CD14-positive monocyte (primary cell): ENCODE data around the gene ZBED4. TPM values are rescaled to one million over a fixed set of nuclear protein-coding genes. Genes with fewer than 3 reads are reported as not detected.

ENCODE experiments used
- DNase-seq, 3 donors: peaks; one replicate each; pipeline ENCODE4 v3.0.0-alpha.2; 2011 to 2022
- H2AFZ ChIP-seq: 2 replicates; pipeline ENCODE4 v1.6.0; 2012; ENCODE audit warnings: mild to moderate bottlenecking, low read depth, low read length, inconsistent platforms; ENCODE audit not compliant: insufficient read depth, poor library complexity, severe bottlenecking
- H3K27ac ChIP-seq, 2 donors: 1 replicate in 1 of 2; 2 replicates in 1 of 2; pipeline ENCODE4 v1.5.1; 2012 to 2013; ENCODE audit warnings: low read length in 2 of 2, control low read depth in 1 of 2, inconsistent platforms in 1 of 2, low read depth in 1 of 2, mild to moderate bottlenecking in 1 of 2
- H3K27me3 ChIP-seq, 2 donors: one replicate each; pipeline versions ENCODE4 v1.6.0 to v1.6.1; 2011 to 2013; ENCODE audit warnings: low read length in 2 of 2; ENCODE audit not compliant: control insufficient read depth in 2 of 2, insufficient read depth in 2 of 2
- H3K36me3 ChIP-seq, 2 donors: replicated peaks in 1 of 2; 1 replicate in 1 of 2; 2 replicates in 1 of 2; pipeline versions ENCODE4 v1.5.1 to v1.6.1; 2012 to 2013; ENCODE audit warnings: low read length in 2 of 2, control low read depth in 1 of 2, inconsistent platforms in 1 of 2, mild to moderate bottlenecking in 1 of 2; ENCODE audit not compliant: insufficient read depth in 2 of 2, control insufficient read depth in 1 of 2
- H3K4me1 ChIP-seq, 2 donors: 1 replicate in 1 of 2; 2 replicates in 1 of 2; pipeline versions ENCODE4 v1.5.1 to v1.6.1; 2012 to 2013; ENCODE audit warnings: low read length in 2 of 2, control low read depth in 1 of 2, inconsistent platforms in 1 of 2, mild to moderate bottlenecking in 1 of 2, moderate library complexity in 1 of 2; ENCODE audit not compliant: insufficient read depth in 2 of 2, control insufficient read depth in 1 of 2
- H3K4me2 ChIP-seq: replicated peaks from 2 replicates; pipeline ENCODE3; 2012; ENCODE audit warnings: low read length, moderate library complexity, mild to moderate bottlenecking; ENCODE audit not compliant: poor library complexity, severe bottlenecking; ENCODE audit errors: extremely low read depth
- H3K4me3 ChIP-seq, 3 experiments: fragments of 200-600 bp in 1 of 3; sonication (generic) in 1 of 3; replicated peaks in 1 of 3; 1 replicate in 2 of 3; 2 replicates in 1 of 3; pipeline ENCODE4 v1.5.1; 2011 to 2013; ENCODE audit warnings: low read length in 3 of 3, mild to moderate bottlenecking in 3 of 3, control low read depth in 2 of 3, low read depth in 2 of 3, inconsistent platforms in 1 of 3, moderate library complexity in 1 of 3
- H3K79me2 ChIP-seq: 2 replicates; pipeline ENCODE4 v1.6.0; 2012; ENCODE audit warnings: mild to moderate bottlenecking, control low read depth, inconsistent platforms, low read length, moderate library complexity; ENCODE audit not compliant: insufficient read depth
- H3K9ac ChIP-seq: 2 replicates; pipeline ENCODE4 v1.6.0; 2017; ENCODE audit warnings: low read length, mild to moderate bottlenecking; ENCODE audit not compliant: insufficient read depth, poor library complexity, severe bottlenecking
- H3K9me3 ChIP-seq, 2 donors: replicated peaks in 1 of 2; 1 replicate in 1 of 2; 2 replicates in 1 of 2; pipeline versions ENCODE4 v1.5.1 to v1.6.1; 2012 to 2013; ENCODE audit warnings: low read length in 2 of 2, control low read depth in 1 of 2; ENCODE audit not compliant: control insufficient read depth in 1 of 2, insufficient read depth in 1 of 2
- H4K20me1 ChIP-seq: 2 replicates; pipeline ENCODE4 v1.6.0; 2012; ENCODE audit warnings: mild to moderate bottlenecking, low read length, control low read depth, moderate library complexity; ENCODE audit not compliant: insufficient read depth
- H3K27ac Mint-ChIP-seq, 7 donors: one replicate each; pipeline ENCODE4 v1.8.0; 2020; ENCODE audit warnings: mild to moderate bottlenecking in 7 of 7, mixed read lengths in 7 of 7, moderate library complexity in 6 of 7, inconsistent platforms in 2 of 7
- H3K27me3 Mint-ChIP-seq, 3 donors: one replicate each; pipeline ENCODE4 v1.8.0; 2021 to 2022; ENCODE audit warnings: low read depth in 3 of 3, mild to moderate bottlenecking in 3 of 3, mixed read lengths in 3 of 3, moderate library complexity in 3 of 3, inconsistent platforms in 1 of 3
- H3K36me3 Mint-ChIP-seq, 2 donors: one replicate each; pipeline ENCODE4 v1.8.0; 2020; ENCODE audit warnings: mixed read lengths in 2 of 2, inconsistent platforms in 1 of 2, mild to moderate bottlenecking in 1 of 2
- H3K4me1 Mint-ChIP-seq: one replicate; pipeline ENCODE4 v1.8.0; 2020; ENCODE audit warnings: mild to moderate bottlenecking, mixed read lengths
- H3K4me3 Mint-ChIP-seq, 2 donors: one replicate each; pipeline ENCODE4 v1.8.0; 2020; ENCODE audit warnings: mild to moderate bottlenecking in 2 of 2, mixed read lengths in 2 of 2, moderate library complexity in 1 of 2
- H3K9me3 Mint-ChIP-seq, 7 donors: one replicate each; pipeline ENCODE4 v1.8.0; 2020 to 2022; ENCODE audit warnings: mixed read lengths in 7 of 7, mild to moderate bottlenecking in 6 of 7, moderate library complexity in 6 of 7, inconsistent platforms in 2 of 7
- CTCF ChIP-seq: fragments of 200-600 bp; IDR thresholded peaks from one replicate; pipeline ENCODE4 v1.8.0; 2022; ENCODE audit warnings: antibody characterized with exemption, mild to moderate bottlenecking
- WGBS: methylation state at CpG from one replicate; pipeline ENCODE4 v1.1.5; 2013; ENCODE audit warnings: missing lambda C conversion rate; ENCODE audit not compliant: insufficient coverage; 5-methylcytosine and 5-hydroxymethylcytosine counted together
- intact Hi-C, 2 donors: fragments of 100-400 bp; cut with micrococcal nuclease; formaldehyde crosslinking; loops; one replicate each; pipeline versions ENCODE4 v1.15.0 to v1.15.1; 2023
- polyA plus RNA-seq, 3 donors: library from polyadenylated mRNA; depleted of rRNA in 1 of 3; unstranded in 2 of 3; stranded (reverse) in 1 of 3; fragments of 300-500 nt in 2 of 3; fragments of >200 nt in 1 of 3; fragmentation: Illumina TruSeq in 2 of 3; gene quantifications; 1 replicate in 2 of 3; 2 replicates in 1 of 3; pipeline ENCODE4 v1.2.3, GENCODE V29; 2012 to 2021

Gene ZBED4
- polyA plus RNA-seq, 3 donors: 3.8 to 8.2 (median 5.7) TPM

GRCh38 chr22:49928185-49928495 lies 74.5 kb downstream of the ZBED4 start:
- Histone ChIP-seq H3K27me3 (peaks cover 0 to 3% of the 10 kb centered on the region in 2 donors), H3K9ac (no peak overlapping the region), H3K9me3 (no peaks in the 10 kb centered on the region), H4K20me1 (peaks cover 5% of the 10 kb centered on the region), H3K36me3 (no peaks in the 10 kb centered on the region), H3K27ac (no peak overlapping the region), H3K4me3 (no peak overlapping the region), H3K4me1 (peaks cover 38 to 49% of the 10 kb centered on the region in 2 donors), H3K4me2 (no peak overlapping the region), H2AFZ (no peak overlapping the region), H3K79me2 (no peaks in the 10 kb centered on the region)
- no peak for DNase-seq
- Mint-ChIP-seq H3K4me3 (no peak overlapping the region), H3K27ac (no peak overlapping the region), H3K4me1 (peaks cover 35% of the 10 kb centered on the region), H3K36me3 (peaks cover 16 to 22% of the 10 kb centered on the region in 2 donors), H3K27me3 (peaks cover 2 to 10% (median 4%) of the 10 kb centered on the region in 3 donors), H3K9me3 (no peaks in the 10 kb centered on the region)
- TF ChIP-seq CTCF: no peak
- 93% methylated on average over 8 of the region's 8 CpGs for WGBS
- intact Hi-C loops: loop anchor here in 1 of 2 donors (10.0 kb wide), 1 partner anchor 277 kb away; the partner anchor contains the start of gene SELENOO

- Histone ChIP-seq H3K4me2 (no peak overlapping the region), H3K9me3 (no peaks in the 10 kb centered on the region), H2AFZ (no peak overlapping the region), H3K27ac (no peak overlapping the region), H3K4me1 (peaks cover 42 to 54% of the 10 kb centered on the region in 2 donors), H3K9ac (no peak overlapping the region), H3K27me3 (peaks cover 0 to 3% of the 10 kb centered on the region in 2 donors), H4K20me1 (peaks cover 5% of the 10 kb centered on the region), H3K79me2 (no peaks in the 10 kb centered on the region), H3K36me3 (no peaks in the 10 kb centered on the region), H3K4me3 (no peak overlapping the region)
- intact Hi-C loops: loop anchor here (1.0 to 10.0 kb wide), 2 partner anchors 102 to 276 kb away; partner anchors contain the start of gene SELENOO (in 1 of the 2)
- no peak overlapping the region for H3K27ac Mint-ChIP-seq
- DNase-seq: no peak
- WGBS: 63% methylated on average over 38 of the region's 38 CpGs
- no peak for TF ChIP-seq CTCF
- peaks cover 2 to 10% (median 4%) of the 10 kb centered on the region in 3 donors for H3K27me3 Mint-ChIP-seq
- no peaks in the 10 kb centered on the region for H3K9me3 Mint-ChIP-seq
- no peak overlapping the region for H3K4me3 Mint-ChIP-seq
- H3K4me1 Mint-ChIP-seq: peaks cover 40% of the 10 kb centered on the region
- peaks cover 14 to 22% of the 10 kb centered on the region in 2 donors for H3K36me3 Mint-ChIP-seq
These were observed 75.0 kb downstream of the ZBED4 start for GRCh38 chr22:49928555-49929210.
